HEK293T (cell line): Measurements from ENCODE around the gene C10orf120.

ENCODE experiments used
- ARNT ChIP-seq: fragments of 450-650 bp; IDR thresholded peaks from 2 replicates; pipeline ENCODE4 v1.6.1; 2017; ENCODE audit warnings: mild to moderate bottlenecking
- BHLHE40 ChIP-seq: fragments of 450-650 bp; IDR thresholded peaks from 2 replicates; pipeline ENCODE4 v1.6.1; 2016; ENCODE audit warnings: mild to moderate bottlenecking, moderate library complexity, borderline replicate concordance
- CTBP1 ChIP-seq: fragments of 450-650 bp; IDR thresholded peaks from 2 replicates; pipeline ENCODE4 v1.6.1; 2016; ENCODE audit warnings: borderline replicate concordance
- ELF4 ChIP-seq: fragments of 450-650 bp; IDR thresholded peaks from 2 replicates; pipeline ENCODE4 v1.6.1; 2017; ENCODE audit warnings: antibody characterized with exemption
- FOXA1 ChIP-seq: fragments of 450-650 bp; IDR thresholded peaks from 2 replicates; pipeline ENCODE4 v1.6.1; 2016; ENCODE audit warnings: mild to moderate bottlenecking
- FOXK2 ChIP-seq: fragments of 450-650 bp; IDR thresholded peaks from 2 replicates; pipeline ENCODE4 v1.6.1; 2016; ENCODE audit warnings: mild to moderate bottlenecking
- FOXM1 ChIP-seq: fragments of 450-650 bp; IDR thresholded peaks from 2 replicates; pipeline ENCODE4 v1.6.1; 2017; ENCODE audit warnings: mild to moderate bottlenecking, borderline replicate concordance
- L3MBTL2 ChIP-seq: fragments of 450-650 bp; conservative IDR thresholded peaks from 2 replicates; pipeline ENCODE4 v1.6.1; 2016; ENCODE audit warnings: mild to moderate bottlenecking
- LEF1 ChIP-seq: fragments of 450-650 bp; IDR thresholded peaks from 2 replicates; pipeline ENCODE4 v1.6.1; 2017; ENCODE audit warnings: mild to moderate bottlenecking, borderline replicate concordance
- NFRKB ChIP-seq: fragments of 450-650 bp; IDR thresholded peaks from 2 replicates; pipeline ENCODE4 v1.6.1; 2016; ENCODE audit warnings: mild to moderate bottlenecking, moderate library complexity
- SP1 ChIP-seq: fragments of 450-650 bp; IDR thresholded peaks from 2 replicates; pipeline ENCODE4 v1.6.1; 2017
- TARDBP ChIP-seq: fragments of 450-650 bp; IDR thresholded peaks from 2 replicates; pipeline ENCODE4 v1.6.1; 2016
- ZNF384 ChIP-seq: fragments of 450-650 bp; IDR thresholded peaks from 2 replicates; pipeline ENCODE4 v1.6.1; 2016
- TF ChIP-seq, protein P1 (sequence below): fragments of 450-650 bp; IDR thresholded peaks from 2 replicates; pipeline ENCODE4 v1.6.1; 2016

DNA sequence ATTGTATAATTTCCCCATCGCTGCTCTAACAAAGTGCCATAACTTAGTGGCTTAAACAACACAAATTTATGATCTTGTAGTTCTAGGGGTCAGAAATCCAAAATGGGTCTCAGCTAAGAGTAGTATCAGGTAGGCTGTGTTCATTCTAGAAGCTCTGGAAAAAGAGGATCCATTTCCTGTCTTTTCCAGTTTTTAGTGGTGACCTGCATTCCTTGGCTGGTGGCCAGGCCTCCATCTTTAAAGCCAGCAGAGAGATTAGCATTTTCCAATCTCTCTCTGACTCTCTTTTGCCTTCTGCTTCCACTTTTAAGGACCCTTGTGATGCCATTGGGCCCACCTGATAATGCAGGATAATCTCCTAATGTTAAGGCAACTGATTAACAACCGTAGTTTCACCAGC, 41.0 kb upstream of the C10orf120 start:
- no peak for TF ChIP-seq BHLHE40
- no peak for TF ChIP-seq FOXA1
- TF ChIP-seq ELF4, result no peak
- TF ChIP-seq TARDBP, result no peak
- no peak for TF ChIP-seq CTBP1
- no peak for TF ChIP-seq L3MBTL2
- TF ChIP-seq SP1, result no peak
- TF ChIP-seq, protein P1, sequence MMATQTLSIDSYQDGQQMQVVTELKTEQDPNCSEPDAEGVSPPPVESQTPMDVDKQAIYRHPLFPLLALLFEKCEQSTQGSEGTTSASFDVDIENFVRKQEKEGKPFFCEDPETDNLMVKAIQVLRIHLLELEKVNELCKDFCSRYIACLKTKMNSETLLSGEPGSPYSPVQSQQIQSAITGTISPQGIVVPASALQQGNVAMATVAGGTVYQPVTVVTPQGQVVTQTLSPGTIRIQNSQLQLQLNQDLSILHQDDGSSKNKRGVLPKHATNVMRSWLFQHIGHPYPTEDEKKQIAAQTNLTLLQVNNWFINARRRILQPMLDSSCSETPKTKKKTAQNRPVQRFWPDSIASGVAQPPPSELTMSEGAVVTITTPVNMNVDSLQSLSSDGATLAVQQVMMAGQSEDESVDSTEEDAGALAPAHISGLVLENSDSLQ, result no peak
- no peak for TF ChIP-seq FOXM1
- no peak for TF ChIP-seq NFRKB
- no peak for TF ChIP-seq ZNF384
- no peak for TF ChIP-seq LEF1
- no peak for TF ChIP-seq FOXK2
- no peak for TF ChIP-seq ARNT
